ENCODE data around the gene HOXC5.

The HOXC5 gene

DNA sequence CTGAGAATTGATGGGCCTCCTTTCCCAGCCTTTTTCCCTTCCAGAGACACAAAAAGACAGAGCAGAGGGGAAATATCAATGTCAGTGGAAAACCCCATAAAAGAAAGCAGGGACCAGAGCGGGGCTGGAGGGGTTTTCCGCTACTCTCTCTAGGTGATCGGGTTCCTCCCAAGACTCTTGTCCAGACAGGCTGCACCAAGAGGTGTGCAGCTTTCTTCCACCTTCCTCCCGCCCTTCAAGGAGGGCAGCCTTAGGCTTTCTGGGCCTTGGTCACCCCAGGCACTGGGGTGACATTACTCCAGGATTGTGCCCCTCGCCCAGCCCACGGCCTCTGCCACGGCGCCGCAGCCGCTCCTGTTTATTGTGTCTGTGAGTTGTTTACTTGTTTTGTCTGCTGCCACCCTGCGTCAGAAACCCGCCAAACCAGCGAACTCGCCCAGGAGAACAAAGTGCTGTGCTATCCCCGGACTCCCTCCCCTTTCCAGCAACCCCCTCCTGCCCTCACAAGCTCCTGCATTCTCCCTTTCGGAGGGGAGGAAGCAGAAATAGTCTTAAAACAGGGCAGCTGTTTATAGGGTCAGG, 11.3 kb upstream of the HOXC5 start:
- no peak for DNase-seq

DNA sequence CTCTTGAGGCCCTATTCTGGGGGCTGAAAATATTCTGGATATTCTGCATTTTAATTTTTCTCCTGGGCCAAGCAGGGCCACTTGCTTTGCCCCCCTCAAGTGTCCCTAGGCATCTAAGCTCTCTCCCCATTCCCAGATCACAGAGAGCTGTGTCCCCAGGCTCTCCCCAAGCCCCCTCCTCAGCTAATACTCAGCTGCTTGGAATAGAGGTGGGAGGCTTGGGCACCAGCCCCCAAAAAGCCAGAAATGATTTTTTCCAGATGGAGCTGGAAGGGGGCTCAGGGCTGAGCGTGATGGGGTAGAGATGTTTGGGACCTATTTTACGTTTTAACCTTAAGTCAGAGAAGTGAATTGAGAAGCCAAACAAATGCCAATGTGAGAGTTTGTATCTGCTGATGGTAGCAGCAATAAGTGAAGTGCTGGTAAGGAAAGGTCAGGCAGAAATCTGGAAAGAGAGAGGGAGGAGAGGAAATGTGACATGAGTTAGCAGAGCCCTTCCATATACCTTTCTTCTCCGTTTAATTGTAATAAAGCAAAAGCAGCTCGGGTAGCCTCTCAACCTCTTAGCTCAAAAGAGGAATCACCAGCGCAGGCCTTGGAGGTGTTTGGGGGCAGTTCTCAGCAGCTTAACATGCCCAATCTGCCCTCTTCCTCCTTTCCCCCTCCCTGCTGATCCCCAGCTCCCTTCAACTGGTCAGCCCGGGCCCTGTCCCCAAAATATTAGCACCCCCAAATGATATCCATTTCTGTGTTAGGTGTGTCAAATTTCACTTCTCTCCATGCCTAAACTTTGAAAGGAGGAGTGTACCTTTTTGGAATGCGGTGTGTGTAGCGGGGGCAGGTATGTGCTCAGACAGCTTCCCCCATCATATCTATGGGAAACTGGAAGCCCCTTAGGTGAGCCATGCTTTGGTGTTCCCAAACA, 9.6 kb upstream of the HOXC5 start:
- DNase-seq = no peak

DNA sequence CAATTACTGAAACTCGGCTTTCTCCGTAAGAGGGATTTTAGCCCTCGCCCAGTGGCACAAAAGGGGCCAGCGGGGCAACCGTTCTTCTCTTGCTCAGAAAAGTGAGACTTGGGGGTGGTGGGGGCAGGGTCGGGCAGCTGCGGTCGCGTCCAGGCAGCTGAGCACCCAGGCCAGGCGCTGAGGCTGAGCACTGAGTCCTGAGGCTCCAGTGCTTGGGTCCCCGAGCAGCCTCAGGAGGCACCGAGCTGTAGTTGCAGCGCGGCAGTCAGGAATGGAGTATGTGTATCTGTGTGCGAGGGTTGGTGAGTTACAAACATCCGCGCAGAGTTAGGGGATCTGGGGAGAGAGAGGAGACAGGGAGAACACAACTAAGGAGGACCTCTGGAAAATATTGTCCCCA, 8.7 kb upstream of the HOXC5 start:
- no peak for DNase-seq

DNA sequence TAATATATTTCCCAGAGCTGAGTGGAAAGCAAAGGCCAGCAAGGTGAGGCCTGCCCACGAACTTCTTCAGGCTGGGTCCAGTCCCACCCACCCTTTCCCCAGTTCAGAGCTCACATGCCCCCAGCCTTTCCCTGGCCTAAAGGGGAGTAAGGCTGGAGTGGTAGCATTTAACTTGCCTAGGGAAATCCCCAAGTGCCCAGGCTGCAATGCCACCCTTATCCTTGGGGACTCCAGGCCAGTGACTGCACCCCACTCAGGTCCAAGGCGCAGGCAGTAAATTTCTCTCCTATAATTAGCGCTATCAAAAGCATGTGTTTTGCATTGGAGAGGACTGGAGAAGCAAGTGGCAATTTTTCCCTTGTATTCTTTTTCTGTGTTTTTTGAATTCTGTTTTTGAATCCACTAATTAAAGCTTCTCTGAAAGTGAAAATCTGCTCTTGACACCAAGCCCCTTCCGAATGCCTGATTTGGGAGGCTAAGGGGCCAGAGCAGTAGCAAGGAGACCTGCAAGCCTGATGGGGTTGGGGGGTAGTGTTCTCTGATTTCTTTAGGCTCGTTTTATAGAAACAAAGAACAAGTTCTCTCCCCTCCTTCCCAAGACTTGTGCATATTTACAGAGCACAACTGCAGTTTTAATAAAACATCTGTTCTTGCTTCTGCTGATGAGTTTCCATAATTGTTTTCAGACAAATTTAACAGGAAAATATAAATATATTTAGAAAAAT, 8.1 kb upstream of the HOXC5 start:
- DNase-seq = no peak

DNA sequence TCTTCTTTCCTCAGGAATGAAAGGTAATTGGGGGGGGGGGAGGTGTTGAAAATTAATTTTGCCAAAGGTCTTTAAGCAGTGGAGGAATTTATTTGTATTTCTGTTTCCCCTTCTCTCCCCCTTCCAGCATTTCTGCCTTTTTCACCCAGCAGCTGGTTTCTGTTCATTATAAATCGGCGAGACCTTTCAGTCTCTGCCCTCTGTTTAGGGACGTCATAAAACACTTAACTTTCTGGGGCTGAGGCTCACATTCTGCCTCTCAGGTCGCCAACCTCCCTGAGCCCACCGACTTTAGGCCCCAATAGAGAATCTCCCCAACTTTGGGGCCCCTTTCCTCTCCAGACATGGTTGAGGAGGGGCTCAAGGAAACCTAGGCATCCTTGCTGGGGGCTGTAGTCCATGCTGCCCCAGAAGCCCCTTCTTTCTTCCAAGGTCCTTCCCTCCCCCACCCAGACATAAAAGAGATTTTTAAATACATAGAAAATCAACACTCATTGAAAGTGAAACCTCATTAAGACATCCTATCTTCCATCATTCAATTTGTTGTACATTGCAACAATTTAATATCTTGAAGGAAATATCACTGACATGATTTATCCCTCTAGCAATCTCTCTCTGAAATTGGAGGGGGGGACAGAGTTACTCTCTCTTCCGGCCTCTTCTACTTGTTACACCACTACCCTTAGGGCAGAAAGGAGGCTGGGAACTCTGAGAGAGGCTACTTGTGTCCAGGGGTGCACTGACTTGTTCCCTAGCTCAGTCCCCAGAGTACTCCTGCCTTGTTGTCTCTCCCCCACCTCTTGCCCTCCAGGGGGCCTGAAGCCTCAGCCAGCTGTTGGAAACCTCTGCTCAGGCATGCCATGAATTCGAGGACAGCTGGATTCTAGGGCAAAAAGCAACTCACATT, 7.1 kb upstream of the HOXC5 start:
- DNase-seq = no peak

DNA sequence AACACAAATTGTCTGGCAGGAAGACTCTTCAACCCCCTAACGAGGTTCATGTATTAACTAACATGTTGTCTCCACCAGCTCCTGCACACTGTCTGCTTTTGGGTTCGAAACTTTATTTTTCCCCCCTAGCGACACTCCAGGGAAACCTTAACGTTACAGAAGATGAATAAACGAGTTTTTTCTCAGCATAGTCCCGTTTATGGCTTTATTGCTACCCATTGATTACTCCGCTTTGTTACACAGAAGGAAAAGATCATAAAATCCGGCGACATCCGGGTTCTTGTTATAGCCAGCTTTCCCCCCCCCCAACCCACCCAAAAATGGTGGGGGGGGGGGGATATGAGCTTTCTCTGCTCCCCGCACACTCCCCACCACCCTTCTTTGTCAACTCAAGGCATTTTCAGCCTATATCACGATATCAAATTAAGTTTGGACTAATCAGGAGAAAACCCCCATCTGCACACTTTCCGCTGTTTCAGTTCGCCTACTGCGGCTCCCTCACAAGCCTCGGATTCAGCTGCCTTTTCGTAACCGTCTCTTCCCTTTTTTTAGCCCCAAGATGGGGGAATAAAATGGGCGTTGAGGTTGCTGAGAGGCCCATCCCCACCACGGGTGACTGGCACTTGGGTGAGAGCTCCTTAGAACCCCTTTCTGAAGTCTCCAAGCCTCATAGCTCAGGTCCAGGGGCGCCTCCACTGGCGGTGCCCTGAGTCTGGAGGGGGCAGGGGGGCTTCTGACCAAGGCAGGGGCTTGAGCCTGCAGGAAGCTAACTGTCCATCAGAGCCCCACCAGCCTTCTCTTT, 6.0 kb upstream of the HOXC5 start:
- DNase-seq = no peak

DNA sequence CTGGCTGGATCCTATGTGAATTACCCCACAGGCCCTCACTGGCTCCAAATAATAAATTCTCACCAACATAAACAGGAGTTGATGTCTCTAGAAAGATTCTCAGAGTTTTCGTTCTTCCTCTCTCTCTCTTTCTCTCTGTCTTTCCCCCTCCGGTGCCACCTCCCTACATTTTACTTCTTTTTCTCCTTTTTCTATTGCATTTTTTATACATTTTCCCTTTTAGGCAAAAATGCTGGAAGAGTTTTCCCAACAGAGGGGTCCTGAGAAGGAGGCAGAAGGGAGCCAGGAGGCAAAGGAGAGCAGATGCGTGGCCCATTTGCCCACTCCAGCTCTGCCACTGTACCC, 5.4 kb upstream of the HOXC5 start:
- no peak for DNase-seq

DNA sequence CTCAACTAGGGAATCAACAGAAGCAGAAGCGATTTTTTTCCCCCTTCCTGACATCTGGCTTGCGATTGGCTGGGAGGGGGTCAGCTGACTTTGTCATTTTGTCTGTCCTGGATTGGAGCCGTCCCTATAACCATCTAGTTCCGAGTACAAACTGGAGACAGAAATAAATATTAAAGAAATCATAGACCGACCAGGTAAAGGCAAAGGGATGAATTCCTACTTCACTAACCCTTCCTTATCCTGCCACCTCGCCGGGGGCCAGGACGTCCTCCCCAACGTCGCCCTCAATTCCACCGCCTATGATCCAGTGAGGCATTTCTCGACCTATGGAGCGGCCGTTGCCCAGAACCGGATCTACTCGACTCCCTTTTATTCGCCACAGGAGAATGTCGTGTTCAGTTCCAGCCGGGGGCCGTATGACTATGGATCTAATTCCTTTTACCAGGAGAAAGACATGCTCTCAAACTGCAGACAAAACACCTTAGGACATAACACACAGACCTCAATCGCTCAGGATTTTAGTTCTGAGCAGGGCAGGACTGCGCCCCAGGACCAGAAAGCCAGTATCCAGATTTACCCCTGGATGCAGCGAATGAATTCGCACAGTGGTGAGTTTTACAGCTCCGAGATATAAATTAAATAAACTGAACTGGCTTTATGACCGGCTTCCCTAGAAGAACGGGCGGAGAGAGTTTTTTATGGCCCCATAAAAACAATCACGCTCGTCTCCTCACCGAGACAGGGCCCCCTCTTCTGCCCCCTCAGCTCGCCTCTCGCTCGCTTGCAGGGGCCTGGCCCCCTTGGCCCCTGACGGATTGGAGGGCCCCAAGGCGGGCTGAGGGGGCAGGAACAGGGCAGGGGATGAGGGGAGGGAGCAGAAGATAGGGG, 4.3 kb upstream of the HOXC5 start, which contains the start of gene HOXC6:
Gene HOXC6 (plus strand): TSS at position 127 of the 888 bp plus-strand sequence. CDS start 82 bp downstream, at position 209.
- DNase-seq = no peak

DNA sequence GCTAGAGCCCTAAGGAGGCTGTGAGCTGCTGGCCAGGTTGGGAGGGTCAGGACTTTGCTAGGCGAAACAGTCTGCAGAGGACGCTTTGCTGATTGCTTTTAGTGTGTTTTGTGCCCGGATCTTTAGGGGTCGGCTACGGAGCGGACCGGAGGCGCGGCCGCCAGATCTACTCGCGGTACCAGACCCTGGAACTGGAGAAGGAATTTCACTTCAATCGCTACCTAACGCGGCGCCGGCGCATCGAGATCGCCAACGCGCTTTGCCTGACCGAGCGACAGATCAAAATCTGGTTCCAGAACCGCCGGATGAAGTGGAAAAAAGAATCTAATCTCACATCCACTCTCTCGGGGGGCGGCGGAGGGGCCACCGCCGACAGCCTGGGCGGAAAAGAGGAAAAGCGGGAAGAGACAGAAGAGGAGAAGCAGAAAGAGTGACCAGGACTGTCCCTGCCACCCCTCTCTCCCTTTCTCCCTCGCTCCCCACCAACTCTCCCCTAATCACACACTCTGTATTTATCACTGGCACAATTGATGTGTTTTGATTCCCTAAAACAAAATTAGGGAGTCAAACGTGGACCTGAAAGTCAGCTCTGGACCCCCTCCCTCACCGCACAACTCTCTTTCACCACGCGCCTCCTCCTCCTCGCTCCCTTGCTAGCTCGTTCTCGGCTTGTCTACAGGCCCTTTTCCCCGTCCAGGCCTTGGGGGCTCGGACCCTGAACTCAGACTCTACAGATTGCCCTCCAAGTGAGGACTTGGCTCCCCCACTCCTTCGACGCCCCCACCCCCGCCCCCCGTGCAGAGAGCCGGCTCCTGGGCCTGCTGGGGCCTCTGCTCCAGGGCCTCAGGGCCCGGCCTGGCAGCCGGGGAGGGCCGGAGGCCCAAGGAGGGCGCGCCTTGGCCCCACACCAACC, 3.1 kb upstream of the HOXC5 start:
- no peak for DNase-seq

DNA sequence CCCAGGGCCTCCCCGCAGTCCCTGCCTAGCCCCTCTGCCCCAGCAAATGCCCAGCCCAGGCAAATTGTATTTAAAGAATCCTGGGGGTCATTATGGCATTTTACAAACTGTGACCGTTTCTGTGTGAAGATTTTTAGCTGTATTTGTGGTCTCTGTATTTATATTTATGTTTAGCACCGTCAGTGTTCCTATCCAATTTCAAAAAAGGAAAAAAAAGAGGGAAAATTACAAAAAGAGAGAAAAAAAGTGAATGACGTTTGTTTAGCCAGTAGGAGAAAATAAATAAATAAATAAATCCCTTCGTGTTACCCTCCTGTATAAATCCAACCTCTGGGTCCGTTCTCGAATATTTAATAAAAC, 2.4 kb upstream of the HOXC5 start:
- DNase-seq = no peak

DNA sequence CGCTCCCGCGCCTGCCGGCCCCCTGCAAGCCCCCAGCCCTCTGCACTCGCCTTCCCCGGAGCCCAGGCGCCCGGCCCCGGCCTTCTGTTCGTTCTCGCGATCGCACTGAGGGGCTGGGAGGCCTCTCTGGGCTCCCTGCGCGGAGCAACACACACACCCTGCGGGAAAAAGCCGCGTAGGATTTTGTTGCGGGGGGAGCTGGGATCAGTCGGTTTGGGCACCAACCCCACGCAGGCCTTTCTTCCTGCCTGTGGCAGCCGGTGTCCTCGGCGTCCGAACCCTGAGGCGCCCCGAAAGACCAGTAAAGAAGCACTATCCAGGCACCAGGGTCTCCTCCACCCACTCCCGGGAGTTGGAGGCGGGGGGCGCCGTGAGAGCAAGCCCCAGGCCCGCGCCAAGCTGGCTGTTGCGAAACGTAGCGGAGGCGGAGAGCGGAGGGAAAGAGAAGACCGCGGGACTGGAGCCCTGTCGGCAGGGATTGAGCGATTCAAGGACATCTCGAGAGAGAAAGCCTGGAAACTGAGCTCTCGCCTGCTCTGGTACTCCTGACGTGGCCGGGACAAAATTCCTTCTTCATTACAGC, 1.9 kb upstream of the HOXC5 start:
- DNase-seq = no peak

DNA sequence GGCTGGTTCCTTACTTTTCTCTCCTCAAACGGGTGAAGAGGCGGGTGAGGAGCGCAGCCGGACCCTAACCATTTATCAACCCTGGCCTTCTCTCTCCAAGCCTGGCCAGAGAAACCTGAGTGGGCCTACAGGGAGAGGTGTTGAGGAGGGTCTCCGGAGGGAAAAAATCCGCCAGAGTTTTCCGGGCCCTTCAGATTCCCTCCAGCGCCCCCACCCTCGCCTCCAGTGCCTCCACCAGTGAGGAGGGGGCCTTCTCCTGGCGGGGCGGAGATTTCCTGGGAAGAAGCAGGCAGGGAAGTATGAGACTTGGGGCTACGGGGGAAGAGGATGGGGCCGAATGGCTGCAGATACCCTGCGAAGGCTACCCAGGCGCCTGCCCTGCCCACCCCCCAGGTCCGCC, 1.4 kb upstream of the HOXC5 start:
- DNase-seq = no peak

DNA sequence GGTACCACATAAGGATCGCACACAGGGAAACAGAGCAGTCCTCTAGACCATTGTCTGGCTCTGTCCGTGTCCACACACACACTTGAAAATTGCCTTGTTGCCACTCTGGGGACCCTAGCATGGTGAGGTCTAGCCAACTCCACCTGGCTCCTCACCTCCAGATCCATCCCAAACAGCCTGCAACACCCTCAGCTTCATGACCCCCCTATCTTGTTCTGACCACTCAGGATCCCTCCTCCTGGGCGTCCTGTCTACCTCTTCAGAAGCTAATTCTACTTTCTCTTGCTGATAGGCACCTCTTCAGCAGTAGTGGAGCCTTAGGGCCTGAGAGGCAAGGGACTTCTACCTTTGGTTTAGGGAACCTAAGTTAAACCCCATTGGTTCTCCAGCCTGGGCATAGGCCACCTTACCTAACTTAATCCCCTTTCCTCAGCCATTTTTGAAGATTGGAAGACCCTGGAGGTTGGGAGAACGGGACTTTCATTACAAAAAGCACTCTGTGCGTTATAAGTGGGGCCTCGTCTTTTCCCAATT, 697 bp upstream of the HOXC5 start:
- no peak for DNase-seq

DNA sequence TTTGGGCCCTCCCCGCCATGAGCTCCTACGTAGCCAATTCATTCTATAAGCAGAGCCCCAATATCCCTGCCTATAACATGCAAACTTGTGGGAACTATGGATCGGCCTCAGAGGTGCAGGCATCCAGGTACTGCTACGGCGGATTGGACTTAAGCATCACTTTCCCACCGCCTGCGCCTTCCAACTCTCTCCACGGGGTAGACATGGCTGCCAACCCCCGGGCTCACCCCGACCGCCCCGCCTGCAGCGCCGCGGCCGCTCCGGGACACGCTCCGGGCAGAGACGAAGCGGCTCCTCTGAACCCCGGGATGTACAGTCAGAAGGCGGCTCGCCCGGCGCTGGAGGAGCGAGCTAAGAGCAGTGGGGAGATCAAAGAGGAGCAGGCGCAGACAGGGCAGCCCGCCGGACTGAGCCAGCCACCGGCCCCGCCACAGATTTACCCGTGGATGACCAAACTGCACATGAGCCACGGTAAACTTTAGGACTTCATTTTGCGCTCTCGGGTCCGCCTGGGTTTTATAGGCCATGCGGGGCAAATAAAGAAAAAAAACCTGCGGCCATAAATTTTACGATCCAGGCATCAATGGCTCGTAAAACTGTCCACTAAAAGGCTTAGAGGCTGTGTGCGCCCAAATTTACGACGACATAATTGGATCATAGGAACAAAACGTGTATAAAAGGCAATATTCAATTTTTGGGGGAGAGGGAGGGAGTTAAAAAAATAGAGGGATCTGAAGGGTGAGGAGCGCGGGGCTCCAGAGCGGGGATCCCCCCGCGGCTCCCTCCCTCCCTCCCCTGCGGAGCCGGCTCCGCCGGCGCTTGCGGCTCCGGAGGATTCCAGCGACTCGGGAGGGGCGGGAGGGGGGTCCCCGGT, 493 bp downstream of the HOXC5 start:
- no peak for DNase-seq

DNA sequence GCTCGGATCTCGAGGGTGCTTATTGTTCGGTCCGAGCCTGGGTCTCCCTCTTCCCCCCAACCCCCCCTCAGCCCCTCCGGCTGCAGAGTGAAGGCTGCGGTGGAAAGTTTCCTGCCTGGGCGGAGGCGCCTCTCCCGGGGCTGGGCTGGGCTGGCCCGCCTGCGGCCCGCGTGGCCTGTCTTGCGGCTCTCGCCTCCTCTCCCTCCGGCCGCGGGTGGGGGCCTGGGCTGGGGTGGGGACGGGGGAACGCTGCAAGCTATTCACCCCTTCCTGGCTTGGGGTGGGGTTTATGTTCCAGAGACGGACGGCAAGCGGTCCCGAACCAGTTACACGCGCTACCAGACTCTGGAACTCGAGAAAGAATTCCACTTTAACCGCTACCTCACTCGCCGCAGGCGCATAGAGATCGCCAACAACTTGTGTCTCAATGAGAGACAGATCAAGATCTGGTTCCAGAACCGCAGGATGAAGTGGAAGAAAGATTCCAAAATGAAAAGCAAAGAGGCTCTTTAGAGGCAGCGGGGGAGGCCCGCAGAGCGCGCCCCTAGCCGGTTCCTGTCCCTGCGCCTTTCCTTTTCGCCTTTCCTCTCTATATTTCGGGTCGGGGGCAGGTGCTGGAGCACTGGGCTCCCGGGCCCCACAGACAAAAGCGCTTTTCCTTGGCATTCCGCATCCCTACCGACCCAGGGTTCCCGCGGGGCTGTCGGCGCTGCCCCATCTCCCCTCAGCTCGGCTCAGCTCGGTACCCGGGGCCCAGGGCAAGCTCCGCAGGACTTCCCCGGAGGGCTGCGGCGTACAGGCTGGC, 1.3 kb downstream of the HOXC5 start:
- DNase-seq = no peak

DNA sequence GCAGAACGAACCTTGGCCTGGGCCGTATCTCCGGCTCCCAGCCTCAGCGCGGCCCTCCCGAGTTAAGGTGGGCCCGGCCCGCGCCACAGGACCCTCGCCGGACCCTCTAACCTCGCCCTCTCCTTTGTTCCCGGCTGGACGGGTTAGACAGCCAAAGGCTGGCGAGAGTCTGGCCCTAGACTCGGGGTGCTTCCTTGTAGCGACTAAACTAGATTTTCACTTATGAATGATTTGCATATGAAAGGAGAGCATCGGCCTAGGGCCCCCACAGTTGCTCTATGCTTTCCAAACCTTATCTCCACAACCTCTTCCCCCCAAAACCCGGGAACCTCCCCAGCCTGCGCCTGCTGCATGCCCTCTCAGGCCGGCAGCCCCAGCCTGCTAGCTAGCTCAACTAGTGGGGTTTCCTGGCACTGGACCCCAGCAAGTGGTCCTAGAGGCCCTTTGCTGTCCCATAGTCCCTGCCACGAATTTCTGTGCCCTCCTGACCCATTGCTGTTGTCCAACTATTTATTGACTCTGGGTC, 2.0 kb downstream of the HOXC5 start:
- DNase-seq = no peak

Data from hippocampal formation (tissue), 2 donors.